Measurements from ENCODE around the gene PGM2L1. TPM values are rescaled to one million over a fixed set of nuclear protein-coding genes. Genes with fewer than 3 reads are reported as not detected.

PGM2L1 gene
- total and polyA plus RNA-seq, 2 of the 13 experiments (the other 11 are each of a cell fraction or from before 2014, with no cell fraction given): 0.57 to 1.2 TPM

GRCh38 chr11:74327076-74327475 lies 71.2 kb downstream of the PGM2L1 start (continued):
- no peak for TF ChIP-seq PRDM10 (CRISPR knock-in tag; IDR thresholded peaks at IDR 0.05; ENCODE audit: low read depth)
- TF ChIP-seq CSRNP1 (CRISPR knock-in tag; IDR thresholded peaks at IDR 0.05): no peak
- no peak for TF ChIP-seq ZNF101 (CRISPR knock-in tag; IDR thresholded peaks at IDR 0.05; ENCODE audit: borderline replicate concordance, low read depth)
- no peak for TF ChIP-seq ARID5B (CRISPR knock-in tag; IDR thresholded peaks at IDR 0.05)
- TF ChIP-seq ZSCAN12 (CRISPR knock-in tag; IDR thresholded peaks at IDR 0.05): no peak
- no peak for TF ChIP-seq KMT2B (CRISPR knock-in tag; IDR thresholded peaks at IDR 0.05)
- TF ChIP-seq TEF (CRISPR knock-in tag; IDR thresholded peaks at IDR 0.05): no peak
- no peak for TF ChIP-seq THAP8 (CRISPR knock-in tag; IDR thresholded peaks at IDR 0.05; ENCODE audit: borderline replicate concordance)
- TF ChIP-seq PRPF4 (IDR thresholded peaks at IDR 0.05; ENCODE audit: low read depth, low read length, poor library complexity, severe bottlenecking): no peak
